HUES48 (cell line): ENCODE data around the gene DLD.
"Not testable (repeated sequence)": the region's sequence is repeated elsewhere in the genome, so short reads cannot be mapped to it uniquely, and the experiment has no call there.

ENCODE experiments used
- H3K27ac ChIP-seq: one replicate; pipeline ENCODE4 v1.7.0; 2013; ENCODE audit warnings: low read depth, low read length, inconsistent platforms
- H3K27me3 ChIP-seq: 2 replicates; pipeline ENCODE4 v1.6.1; 2013; ENCODE audit warnings: mild to moderate bottlenecking, low read length; ENCODE audit not compliant: control insufficient read depth, insufficient read depth
- H3K36me3 ChIP-seq: 2 replicates; pipeline ENCODE4 v1.6.1; 2013; ENCODE audit warnings: low read length; ENCODE audit not compliant: control insufficient read depth, insufficient read depth
- H3K4me1 ChIP-seq: 2 replicates; pipeline ENCODE4 v1.6.1; 2013; ENCODE audit warnings: mild to moderate bottlenecking, low read length; ENCODE audit not compliant: control insufficient read depth, insufficient read depth
- H3K4me3 ChIP-seq: 2 replicates; pipeline ENCODE4 v1.5.1; 2013; ENCODE audit warnings: mild to moderate bottlenecking, low read depth, low read length
- H3K9ac ChIP-seq: 2 replicates; pipeline ENCODE4 v1.6.1; 2013; ENCODE audit warnings: mild to moderate bottlenecking, low read depth, low read length, moderate library complexity
- H3K9me3 ChIP-seq: 2 replicates; pipeline ENCODE4 v1.6.1; 2013; ENCODE audit warnings: low read length; ENCODE audit not compliant: control insufficient read depth, insufficient read depth

Gene DLD

DNA sequence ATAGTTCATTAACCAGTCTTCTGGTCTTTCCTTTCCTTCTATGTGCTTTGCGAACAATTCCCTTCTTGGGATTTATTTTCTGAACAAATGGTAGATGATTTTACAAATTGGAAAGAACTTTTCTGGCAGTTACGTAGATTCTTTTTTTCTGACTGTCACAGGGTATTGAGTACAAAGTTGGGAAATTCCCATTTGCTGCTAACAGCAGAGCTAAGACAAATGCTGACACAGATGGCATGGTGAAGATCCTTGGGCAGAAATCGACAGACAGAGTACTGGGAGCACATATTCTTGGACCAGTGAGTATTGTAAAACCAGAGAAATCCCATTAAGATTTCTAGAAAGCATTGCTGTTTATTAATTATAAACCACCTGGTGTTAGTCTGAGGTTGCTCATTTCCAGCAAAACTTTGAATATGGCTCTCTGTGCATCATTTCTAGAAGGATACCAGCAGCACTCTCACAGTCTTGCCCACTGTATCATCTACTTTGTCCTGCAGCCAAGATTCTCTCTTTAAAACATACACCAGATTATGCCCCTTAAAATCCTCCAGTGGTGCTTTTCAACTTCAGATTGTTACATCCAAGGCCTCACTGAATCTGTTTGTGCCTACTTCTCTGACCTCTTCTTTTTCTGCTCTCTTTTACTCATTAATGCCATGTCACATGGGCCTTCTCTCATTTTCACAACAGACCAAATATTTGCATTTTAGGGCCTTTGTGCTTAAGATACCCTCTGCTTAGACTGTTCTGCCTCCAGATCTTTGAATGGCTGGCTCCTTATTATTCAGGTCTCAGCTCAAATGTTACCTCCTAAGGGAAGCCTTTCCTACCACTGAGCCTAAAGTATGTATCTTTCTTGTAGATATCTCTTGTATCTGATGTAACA is 27.0 kb downstream of the DLD start:
- H3K9ac ChIP-seq = no peak overlapping the region
- peaks cover 2% of the 10 kb centered on the region; the same call in 1 of the 2 replicates for H3K4me1 ChIP-seq
- no peaks in the 10 kb centered on the region for H3K9me3 ChIP-seq
- peaks cover 80% of the 10 kb centered on the region for H3K36me3 ChIP-seq
- H3K4me3 ChIP-seq = no peak overlapping the region
- H3K27me3 ChIP-seq = no peaks in the 10 kb centered on the region
- H3K27ac ChIP-seq = no peak overlapping the region

DNA sequence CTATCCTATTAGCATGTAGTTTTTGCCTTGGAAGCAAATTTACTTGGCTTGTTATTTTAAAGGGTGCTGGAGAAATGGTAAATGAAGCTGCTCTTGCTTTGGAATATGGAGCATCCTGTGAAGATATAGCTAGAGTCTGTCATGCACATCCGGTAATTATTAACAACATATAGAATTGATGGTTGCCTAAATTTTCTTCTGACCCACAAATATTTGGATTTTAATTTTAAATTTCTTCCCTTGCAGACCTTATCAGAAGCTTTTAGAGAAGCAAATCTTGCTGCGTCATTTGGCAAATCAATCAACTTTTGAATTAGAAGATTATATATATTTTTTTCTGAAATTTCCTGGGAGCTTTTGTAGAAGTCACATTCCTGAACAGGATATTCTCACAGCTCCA is 28.0 kb downstream of the DLD start:
- H3K4me1 ChIP-seq = no peaks in the 10 kb centered on the region
- no peak overlapping the region for H3K27ac ChIP-seq
- H3K9me3 ChIP-seq = no peaks in the 10 kb centered on the region
- H3K4me3 ChIP-seq = no peak overlapping the region
- H3K27me3 ChIP-seq = no peaks in the 10 kb centered on the region
- no peak overlapping the region for H3K9ac ChIP-seq
- H3K36me3 ChIP-seq = peaks cover 87% of the 10 kb centered on the region

DNA sequence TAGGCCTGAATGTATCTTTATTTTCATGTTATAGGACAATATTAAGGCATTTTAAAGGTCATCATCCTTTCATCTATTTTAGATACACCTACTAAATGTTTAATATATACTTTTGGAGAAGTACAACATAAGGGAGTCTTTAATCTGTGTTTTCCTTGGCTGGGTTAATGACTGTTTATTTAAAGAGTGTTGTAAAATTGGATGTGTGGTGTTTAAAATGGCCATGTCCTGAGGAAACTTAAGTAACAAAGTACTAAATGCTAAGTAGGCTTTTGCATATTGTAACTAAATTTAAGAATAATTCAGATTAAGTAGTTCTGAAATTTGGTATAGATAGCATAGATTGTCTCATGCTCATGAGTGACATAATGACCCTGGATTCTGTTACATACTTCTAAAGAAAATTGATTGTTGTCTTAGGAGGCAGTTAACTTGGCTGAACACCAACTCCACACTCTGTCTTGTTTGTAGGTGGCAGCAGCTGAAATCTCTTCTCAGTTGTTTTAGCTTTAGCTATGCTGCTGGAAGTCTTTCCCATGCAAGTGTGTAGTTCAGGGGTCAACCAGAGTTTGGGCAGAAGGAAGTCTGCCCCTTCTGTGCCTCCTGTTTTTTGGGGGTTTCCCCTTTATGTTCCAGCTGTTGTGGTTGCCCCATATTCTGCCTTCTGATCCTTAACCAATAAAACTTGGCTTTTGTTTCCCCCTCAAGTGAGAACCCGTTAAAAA is 29.2 kb downstream of the DLD start:
- no peaks in the 10 kb centered on the region for H3K27me3 ChIP-seq
- no peaks in the 10 kb centered on the region for H3K9me3 ChIP-seq
- H3K27ac ChIP-seq = peak overlapping the region; percentile 2
- H3K36me3 ChIP-seq = peaks cover 88% of the 10 kb centered on the region
- H3K4me3 ChIP-seq = no peak overlapping the region
- no peak overlapping the region for H3K9ac ChIP-seq
- H3K4me1 ChIP-seq = peaks cover 9% of the 10 kb centered on the region; the same call in 1 of the 2 replicates

DNA sequence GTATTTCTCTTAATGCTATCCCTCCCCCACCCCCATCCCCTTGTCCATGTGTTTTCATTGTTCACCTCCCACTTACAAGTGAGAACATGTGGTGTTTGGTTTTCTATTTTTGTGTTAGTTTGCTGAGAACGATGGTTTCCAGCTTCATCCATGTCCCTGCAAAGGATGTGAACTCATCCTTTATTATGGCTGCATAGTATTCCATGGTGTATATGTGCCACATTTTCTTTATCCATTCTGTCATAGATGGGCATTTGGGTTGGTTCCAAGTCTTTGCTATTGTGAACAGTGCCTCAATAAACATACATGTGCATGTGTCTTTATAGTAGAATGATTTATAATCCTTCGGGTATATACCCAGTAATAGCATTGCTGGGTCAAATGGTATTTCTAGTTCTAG is 30.8 kb downstream of the DLD start:
- H3K4me3 ChIP-seq = not testable (repeated sequence)
- Histone ChIP-seq H3K36me3 (peaks cover 88% of the 10 kb centered on the region), H3K4me1 (peaks cover 14% of the 10 kb centered on the region; the same call in 1 of the 2 replicates)

DNA sequence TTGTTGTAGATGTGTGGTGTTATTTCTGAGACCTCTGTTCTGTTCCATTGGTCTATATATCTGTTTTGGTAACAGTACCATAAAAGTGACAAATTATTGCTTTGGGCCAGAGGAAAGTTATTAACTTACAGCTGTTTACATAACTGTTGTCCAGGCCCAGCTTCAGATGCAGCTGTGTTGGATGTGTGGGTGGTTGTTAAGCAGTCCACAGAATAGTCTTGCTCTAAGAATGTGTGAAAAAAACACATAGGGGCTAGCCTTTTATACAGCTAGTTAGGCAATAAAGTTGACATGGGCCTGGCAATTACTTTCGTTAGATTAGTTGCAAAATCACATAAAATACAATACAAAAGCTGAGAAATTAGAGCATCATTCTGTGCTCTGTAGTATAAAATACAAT is 31.9 kb downstream of the DLD start:
- Histone ChIP-seq H3K27me3 (no peaks in the 10 kb centered on the region), H3K9ac (no peak overlapping the region), H3K36me3 (peaks cover 88% of the 10 kb centered on the region)

More for the DNA sequence above, 30.8 kb downstream of the DLD start:
- H3K27ac ChIP-seq, H3K27me3 ChIP-seq, H3K9me3 ChIP-seq, H3K9ac ChIP-seq: not testable (repeated sequence)

DNA sequence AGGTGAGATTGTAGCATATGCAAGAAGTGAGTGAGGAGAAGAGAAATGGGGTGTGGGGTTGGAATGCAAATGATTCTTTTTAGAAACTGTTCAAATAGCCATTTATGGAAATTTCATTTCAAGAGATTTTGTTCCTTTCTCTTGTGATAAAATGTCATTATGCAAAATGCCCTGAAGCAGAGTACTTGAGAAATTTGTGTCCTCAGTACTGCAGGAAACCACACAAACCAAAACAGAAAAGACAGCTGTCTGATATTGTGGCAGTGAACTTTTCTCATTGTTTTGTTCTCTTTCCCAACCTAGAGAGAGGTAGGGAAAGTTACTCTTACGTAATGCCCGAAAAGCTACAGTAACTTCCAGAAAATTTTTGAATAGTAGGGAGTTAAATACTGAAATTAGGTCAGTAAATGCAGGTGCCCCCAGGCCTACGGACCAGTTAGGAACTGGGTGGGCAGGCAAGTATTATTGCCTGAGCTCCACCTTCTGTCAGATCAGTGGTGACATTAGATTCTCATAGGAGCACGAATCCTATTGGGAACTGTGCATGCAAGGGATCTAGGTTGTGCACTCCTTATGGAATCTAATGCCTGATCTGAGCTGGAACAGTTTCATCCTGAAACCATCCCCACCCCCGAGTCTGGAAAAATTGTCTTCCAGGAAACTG is 34.0 kb downstream of the DLD start:
- no peaks in the 10 kb centered on the region for H3K9me3 ChIP-seq
- H3K27ac ChIP-seq = no peak overlapping the region
- peaks cover 88% of the 10 kb centered on the region for H3K36me3 ChIP-seq
- no peak overlapping the region for H3K9ac ChIP-seq
- H3K4me3 ChIP-seq = no peak overlapping the region
- H3K27me3 ChIP-seq = no peaks in the 10 kb centered on the region
- H3K4me1 ChIP-seq = peaks cover 16% of the 10 kb centered on the region; the same call in 1 of the 2 replicates

More for the DNA sequence above, 31.9 kb downstream of the DLD start:
- Histone ChIP-seq H3K4me3 (no peak overlapping the region), H3K4me1 (peaks cover 16% of the 10 kb centered on the region; the same call in 1 of the 2 replicates), H3K9me3 (no peaks in the 10 kb centered on the region), H3K27ac (no peak overlapping the region)

DNA sequence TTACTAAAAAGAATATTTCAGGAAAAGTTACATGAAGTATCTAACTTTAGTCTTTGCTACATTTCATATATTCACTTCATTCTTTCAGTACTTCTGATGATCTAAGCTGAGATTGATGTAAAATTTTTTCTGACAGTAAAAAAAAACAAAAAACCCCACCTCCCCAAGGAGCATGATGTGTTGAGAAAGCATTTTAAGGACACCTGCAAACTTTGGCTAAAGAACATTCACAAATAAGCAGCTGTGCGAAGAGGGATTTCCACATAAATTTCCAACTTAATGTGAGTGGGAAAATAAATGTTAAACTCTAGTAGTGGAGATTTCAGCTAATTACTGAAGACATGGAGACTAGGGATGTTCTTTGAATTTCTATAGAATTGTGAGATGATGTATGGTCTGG is 35.5 kb downstream of the DLD start:
- Histone ChIP-seq H3K4me1 (peaks cover 26% of the 10 kb centered on the region), H3K27me3 (no peaks in the 10 kb centered on the region), H3K4me3 (no peak overlapping the region), H3K27ac (no peak overlapping the region), H3K36me3 (peaks cover 92% of the 10 kb centered on the region), H3K9ac (no peak overlapping the region), H3K9me3 (no peaks in the 10 kb centered on the region)

DNA sequence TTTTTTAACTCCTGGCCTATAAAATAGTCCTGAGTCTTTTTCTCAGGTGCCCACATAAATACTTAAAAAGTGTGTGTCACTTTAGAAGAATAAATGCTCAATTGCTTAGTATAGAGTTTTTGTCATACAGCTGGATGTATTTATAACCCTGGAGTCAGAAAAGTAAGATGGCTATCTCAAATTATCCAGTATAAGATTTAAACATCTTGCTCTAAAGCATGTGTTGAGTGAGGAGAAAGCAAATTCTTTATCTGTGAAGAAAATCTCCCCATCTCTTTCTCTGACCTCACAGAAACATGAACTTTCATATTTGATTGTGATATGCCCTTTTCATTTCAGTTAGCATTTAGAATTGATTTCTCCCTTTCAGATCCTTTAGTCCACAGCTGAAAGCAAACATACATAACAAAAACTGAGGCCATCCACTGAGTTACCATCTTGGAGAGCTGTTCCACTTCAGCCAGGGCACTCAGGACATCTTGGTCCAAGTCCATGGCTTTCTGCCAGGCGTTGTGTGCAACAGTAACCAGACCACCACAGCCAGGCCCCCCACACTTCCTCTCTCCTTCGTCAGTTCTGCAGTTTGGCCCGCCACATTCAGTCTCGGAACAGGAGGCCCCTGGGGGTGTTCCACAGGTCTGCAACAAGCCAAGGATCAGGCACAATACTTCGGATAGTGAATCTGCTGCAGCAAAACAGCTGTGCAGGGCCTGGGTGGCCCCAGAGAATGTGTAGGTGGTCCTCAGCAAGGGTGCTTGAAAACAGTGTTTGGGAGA is 40.9 kb downstream of the DLD start:
- Histone ChIP-seq H3K9ac (peak overlapping the region; percentile 34), H3K4me3 (peak overlapping the region; percentile 22; the same call in 1 of the 2 replicates), H3K36me3 (peaks cover 55% of the 10 kb centered on the region), H3K9me3 (no peaks in the 10 kb centered on the region), H3K27me3 (no peaks in the 10 kb centered on the region), H3K4me1 (peaks cover 55% of the 10 kb centered on the region), H3K27ac (peak overlapping the region; percentile 98)

DNA sequence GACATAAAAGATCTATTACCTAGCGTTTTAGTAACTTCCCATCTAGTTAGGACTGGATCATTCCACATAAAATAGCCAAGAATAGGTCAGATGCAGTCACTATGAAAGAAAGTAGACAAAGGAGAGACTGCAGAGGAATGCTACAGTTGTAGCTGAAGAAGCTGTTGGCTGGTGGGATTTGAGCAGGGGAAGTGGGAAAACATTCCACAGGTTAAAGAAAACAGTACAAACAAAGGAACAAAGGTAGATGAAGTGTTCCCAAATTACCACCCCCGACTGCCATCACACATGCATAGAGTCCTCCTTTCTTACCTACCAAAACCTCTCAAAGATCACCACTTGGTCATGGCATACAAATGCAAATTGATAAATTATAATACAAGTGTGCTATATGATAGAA is 41.8 kb downstream of the DLD start:
- peaks cover 46% of the 10 kb centered on the region for H3K36me3 ChIP-seq

DNA sequence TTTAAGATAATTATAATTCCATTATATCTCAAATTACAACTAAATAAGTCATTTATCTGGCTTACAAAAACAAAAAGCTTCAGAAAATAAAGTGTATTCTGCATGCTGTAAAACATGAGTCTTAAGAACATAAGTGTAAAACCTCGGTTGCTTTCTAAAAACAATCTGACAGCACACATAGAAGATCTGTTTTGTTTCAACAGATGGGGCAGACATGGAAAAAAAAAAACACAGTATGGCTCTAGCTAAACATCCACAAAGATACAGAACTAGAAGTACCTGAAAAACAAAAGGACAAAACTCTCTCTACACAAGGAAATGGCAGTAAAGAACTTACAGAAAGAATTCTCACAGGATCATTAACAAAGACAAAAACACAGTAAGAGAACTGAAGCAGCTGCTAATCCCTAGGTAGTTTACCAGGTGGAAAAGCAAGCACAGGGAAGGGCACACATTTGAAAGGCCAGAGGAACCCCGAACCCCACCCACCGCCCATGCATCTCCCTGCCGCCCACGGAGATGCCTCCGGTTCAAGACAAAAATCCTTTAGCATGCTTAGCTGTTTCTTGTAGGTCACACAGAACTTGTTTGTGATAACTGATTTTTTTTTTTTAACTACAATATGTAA is 42.5 kb downstream of the DLD start:
- Histone ChIP-seq H3K27me3 (no peaks in the 10 kb centered on the region), H3K4me1 (peaks cover 58% of the 10 kb centered on the region), H3K9me3 (no peaks in the 10 kb centered on the region), H3K36me3 (peaks cover 39% of the 10 kb centered on the region), H3K9ac (0 out of 2 replicates have a peak overlapping the region, but pooled peaks have one; percentile 7), H3K4me3 (peak overlapping the region; percentile 9; the same call in 1 of the 2 replicates), H3K27ac (peak overlapping the region; percentile 98)

More for the DNA sequence above, 41.8 kb downstream of the DLD start:
- H3K4me1 ChIP-seq = peaks cover 56% of the 10 kb centered on the region
- H3K9me3 ChIP-seq = no peaks in the 10 kb centered on the region
- H3K4me3 ChIP-seq = peak overlapping the region; percentile 22
- H3K27me3 ChIP-seq = no peaks in the 10 kb centered on the region
- H3K27ac ChIP-seq = peak overlapping the region; percentile 98
- peak overlapping the region; percentile 34 for H3K9ac ChIP-seq
